ENCODE data around the gene SYPL1.

The SYPL1 gene

DNA sequence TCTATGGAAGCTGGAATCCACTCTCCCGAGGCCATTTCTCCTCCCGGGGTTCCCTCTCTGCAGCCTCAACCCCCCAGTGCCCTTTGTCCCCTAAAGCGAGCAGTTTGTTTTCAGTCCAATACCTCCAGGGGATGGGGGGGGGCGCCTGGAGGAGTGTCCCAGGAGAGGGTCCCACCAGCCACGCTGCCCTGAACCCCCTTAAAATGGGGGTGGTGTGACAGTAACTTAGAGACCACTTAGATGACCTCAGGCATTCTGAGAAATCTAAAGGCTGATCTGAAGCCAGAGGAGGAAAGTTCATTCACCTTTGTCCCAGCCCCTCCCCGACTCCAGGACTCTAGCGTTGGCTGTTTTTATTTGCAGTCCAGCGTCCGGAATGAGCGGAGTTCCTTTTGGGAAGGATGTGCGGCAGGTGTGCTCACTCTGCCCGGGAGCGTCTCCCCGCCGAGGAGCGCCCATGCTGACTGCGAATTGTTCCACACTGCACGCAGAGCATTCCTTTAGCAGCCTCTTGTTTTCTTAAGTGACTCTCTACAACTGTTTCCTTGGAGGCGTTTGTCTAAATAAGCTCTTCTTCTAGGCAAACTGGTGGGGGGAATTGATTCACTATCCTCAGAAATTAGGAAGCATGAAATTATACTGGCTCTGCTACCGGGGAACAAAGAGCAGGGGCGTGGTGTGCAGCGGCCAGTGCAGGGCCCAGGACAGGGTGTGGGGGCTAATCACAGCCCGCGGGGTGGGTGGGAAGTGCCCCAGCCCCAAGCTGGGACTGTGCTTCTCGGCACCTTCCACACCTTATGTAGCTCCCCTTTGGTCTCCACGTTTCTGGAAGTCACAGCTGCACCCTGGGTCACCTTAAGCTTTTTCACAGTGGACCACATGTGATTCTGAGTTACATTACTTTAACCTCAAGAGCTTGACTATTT is 46.3 kb downstream of the SYPL1 start:
- no peak for DNase-seq (ENCODE audit: low spot score)

DNA sequence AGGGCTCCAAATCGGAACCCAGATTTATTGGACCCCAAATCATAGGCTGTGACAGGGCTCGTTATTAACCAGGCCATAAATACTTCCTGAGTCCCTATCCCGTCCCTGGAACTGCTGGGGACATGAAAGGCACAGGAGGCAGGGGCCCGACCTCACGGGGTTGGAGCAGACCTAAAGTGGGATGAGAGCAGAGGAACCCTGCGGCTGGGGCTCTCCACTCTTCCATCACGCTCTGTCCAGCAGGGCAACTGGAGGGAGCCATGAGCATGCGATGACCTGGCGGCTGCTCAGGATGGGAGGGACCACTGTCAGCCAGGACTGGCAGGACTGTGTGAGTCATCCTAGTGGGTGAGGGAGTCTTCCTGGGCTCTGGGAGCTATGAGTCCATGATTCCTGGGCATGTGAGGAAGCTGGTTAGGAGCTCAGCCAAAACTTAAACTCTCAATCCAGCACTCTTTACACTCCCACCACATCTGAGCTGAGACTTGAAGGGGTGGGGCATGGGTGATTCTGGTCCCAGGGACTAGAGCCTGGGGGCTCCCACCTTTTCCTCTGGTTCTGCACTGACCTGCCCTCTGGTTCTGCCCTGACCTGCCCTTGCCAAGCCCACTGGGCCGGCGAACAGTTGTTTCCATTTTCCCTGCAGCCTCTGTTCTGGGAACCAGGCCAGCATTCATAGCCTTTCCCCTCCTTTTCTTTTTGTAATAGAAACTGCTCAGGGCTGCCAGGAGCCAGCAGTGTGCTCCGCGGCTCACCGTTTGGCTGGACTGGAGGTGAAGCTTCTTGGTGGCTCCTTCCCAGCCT is 47.1 kb downstream of the SYPL1 start:
- peak; percentile 74 for DNase-seq (ENCODE audit: low spot score)

DNA sequence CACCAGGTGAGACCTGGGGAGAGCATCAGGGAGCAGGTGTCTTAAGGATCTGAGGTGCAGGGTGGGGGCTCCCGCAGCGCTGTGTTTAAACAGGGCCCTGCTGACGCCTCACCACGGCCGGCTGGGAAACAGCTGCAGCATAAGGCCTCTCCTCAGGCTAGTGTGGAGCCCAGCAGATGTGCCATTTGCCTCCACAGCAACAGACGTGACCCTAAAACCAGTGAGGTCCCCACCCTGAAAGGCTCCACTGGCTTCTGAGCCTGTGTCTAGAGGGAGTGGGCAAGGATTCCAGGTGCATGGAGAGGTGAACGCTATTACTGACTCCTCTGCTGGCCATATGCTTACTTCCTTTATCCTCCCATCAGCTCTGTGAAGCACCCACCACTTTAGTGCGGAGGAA is 47.8 kb downstream of the SYPL1 start:
- no peak for DNase-seq (ENCODE audit: low spot score)

DNA sequence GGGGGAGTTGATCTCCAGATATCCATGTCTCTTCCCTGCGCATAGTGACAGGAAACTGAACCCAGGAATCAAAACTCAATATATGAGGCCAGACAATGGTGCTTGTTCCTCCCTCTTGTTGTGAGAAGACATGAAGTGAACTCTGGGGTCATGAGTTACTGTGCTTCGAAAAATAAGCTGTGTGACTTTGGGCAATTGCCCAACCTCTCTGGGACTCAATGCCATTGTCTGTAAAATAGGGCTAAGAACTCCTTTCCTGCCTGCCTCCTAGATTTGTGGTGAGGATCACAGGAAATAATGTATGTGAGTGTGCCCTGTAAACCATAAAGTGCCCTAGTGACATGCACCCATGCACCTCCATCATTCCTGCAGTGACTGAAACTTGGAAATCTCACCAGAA is 48.4 kb downstream of the SYPL1 start:
- DNase-seq (ENCODE audit: low spot score): no peak

DNA sequence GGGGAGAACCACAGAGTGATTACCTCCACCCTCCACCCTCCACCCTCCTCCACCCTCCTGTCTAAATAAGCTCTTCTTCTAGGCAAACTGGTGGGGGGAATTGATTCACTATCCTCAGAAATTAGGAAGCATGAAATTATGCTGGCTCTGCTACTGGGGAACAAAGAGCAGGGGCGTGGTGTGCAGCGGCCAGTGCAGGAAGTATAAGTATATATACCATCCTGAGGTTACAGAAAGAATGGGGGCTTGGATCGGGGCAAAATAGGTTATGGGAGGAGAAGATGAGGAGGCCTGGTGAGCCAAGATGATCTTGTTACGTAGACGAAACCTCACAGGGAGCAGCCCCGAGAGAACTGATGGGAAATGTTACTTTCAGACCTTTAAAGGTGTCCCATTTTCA is 49.1 kb downstream of the SYPL1 start:
- DNase-seq (ENCODE audit: low spot score): no peak

DNA sequence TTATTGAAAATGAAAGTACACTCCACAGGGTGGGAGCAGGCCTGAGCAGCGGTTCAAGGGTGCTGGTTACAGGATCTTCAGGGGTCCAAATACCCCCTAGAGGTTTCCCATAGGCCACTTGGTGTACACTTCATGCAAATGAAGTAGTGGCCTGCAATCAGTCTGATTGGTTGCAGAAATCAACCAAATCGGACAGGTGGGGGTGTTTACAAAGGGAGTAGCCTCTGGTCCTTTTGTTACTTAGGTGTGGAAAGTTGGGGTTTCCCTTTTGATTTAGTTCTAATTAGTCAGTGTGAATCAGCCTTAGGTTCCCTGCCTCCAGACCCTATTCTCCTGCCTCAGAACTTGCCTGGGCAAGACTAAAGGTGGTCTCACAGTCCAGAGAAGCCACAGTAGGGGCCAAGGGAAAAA is 49.6 kb downstream of the SYPL1 start:
- DNase-seq (ENCODE audit: low spot score): no peak

DNA sequence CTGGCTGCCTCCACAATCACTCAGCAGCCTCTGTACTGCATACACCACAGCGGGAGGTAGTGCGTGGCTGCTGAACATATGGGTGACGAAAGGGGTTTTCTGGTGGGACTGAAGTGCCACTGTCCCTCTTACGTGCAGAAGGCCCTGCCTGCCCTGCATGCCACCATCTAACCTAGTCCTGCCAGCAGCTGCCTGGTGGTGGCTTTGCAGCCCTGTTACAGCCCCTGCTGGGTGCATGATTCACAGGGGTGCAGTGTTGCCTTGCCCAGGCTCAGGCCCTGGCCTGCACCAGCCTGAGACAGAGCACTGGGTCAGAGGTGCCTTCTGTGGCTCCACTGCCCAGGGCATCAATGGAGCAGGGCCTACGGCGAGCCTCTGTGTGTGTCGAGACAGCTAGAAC is 50.1 kb downstream of the SYPL1 start:
- DNase-seq (ENCODE audit: low spot score): no peak

DNA sequence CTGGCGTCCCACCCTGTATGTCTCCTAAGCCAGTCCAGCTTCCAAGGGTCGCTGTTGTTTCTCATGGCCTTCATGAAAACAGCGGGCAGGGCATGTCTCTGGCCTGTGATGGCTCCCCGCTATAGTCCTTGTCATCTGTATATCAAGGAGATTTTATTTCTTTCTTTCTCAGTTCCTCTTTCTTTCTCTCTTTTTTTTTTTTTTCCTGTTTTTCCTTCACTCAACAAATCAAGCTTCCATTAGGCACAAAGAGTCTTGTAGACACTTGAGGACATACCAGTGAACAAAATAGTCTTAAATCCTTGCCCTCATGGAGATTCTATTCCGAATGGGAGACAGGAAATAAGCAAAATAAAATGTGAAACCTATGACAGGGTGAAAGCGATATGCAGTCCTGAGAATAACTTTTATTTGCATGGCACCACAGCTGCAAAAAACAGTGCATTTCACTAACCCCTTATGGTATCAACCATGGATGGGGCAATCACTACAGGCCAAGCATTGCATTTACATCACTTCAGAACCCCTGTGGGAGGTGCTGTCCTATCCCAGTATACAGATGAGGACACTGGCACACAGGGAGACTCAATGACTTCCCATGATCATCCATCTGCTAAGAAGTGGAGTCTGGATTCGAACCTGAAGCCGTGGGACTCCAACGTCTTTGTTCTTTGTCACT is 50.7 kb downstream of the SYPL1 start:
- no peak for DNase-seq (ENCODE audit: low spot score)

DNA sequence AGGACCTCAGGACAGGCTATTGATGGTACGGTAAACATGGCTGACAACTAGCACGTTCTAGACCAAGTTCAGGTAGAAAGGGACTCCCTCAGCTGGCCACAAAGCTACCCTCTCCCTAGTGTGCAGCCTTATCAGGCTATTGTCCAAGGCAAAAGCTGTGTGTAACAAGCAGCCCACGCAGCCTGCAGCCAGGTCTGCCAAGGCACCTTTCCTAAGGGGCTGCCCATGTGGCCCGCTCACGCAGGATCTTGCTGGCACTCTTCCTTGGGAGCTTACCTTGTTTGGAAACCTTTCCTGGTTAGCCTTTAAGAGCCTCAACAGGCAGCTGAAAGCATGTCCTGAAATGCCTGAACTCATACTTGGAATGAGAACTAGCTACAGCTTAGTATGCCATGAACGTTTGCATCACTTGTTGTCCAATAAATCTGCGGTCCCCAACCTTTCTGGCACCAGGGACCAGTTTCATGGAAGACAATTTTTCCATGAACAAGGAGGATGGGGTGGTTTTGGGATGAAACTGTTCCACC is 51.7 kb downstream of the SYPL1 start:
- no peak for DNase-seq (ENCODE audit: low spot score)

DNA sequence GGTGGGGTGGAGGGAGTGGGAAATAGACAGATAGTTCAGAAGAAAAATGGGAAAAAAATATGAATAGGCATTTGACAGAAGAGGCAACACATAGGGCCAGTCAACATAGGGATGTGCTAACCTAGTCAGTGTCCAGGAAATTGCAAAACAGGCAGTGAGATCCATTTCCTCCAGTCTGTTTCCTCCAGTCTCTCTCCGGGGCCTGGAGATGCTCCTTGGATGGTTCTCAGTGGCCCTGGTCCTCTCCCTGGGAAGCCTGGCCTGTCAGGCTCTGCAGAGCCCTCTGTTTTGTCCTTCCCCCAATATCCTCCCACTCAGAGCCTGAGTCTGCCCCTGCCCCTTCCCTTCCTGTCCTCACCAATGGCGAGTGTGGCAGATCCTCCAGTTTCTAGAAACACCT is 52.6 kb downstream of the SYPL1 start:
- DNase-seq (ENCODE audit: low spot score): no peak

DNA sequence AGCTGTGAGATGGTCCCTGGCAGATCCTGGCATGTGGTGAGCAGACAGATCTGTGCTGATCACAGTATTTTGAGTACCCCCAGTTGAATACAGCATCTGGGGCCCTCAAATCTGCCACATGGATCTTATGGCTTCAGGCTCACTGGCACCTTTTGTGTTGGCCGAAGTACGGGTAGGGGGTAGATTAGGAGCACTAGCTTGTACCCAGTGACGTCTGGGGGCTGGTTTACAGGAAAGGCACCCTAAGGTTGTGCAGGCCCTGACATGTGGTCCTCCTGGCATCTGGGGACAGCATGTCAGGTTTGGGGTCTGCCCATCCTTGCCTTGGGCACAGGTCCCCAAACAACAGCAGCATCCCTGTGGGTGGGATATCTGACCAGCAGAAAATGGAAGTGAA is 53.2 kb downstream of the SYPL1 start:
- DNase-seq (ENCODE audit: low spot score): no peak

DNA sequence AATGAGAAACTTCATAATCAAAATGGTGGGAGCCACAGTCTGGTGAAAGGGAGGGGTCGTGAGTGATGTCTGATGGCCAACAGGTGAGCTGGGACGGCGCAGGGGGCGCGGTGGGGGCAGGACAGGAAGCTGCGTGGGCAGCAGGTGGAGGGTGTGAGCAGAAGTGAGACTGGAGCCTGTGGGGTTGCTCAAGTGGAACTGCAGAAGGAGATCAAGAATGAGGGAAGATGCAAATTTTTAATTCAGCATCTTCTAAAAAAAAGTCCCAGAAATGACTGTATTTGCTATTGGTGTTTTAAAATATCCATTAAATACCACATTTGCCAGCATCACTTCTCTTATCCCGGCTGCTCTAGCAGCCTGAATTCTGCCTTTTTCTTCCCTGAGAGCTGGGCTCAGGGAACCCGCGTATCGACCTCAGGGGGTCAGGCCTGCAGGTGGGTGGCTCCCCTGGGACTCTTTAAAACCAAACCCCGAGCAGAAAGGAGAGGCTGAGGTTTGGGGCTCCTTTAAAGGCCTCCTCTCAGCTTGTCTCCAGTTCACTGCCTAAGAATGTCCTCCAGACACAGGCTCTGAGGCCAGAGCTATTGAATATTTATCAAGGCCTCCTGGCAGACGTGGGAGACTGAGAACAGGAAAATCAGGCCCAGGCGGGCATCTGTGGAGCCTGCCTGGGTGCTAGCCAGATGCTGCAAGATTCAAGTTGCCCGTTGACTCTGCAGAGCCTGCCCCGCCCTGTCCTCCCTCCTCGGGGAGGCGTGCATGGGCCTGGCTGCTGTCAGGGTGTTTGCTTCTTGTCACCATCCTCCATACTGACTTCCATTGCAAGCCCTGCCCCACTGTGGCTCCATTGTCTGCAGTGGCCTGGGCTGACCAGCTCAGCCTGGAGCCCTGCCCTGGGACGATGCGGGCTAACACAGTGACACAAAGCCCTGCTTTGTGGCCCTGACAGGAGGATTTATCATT is 53.9 kb downstream of the SYPL1 start:
- no peak for DNase-seq (ENCODE audit: low spot score)

DNA sequence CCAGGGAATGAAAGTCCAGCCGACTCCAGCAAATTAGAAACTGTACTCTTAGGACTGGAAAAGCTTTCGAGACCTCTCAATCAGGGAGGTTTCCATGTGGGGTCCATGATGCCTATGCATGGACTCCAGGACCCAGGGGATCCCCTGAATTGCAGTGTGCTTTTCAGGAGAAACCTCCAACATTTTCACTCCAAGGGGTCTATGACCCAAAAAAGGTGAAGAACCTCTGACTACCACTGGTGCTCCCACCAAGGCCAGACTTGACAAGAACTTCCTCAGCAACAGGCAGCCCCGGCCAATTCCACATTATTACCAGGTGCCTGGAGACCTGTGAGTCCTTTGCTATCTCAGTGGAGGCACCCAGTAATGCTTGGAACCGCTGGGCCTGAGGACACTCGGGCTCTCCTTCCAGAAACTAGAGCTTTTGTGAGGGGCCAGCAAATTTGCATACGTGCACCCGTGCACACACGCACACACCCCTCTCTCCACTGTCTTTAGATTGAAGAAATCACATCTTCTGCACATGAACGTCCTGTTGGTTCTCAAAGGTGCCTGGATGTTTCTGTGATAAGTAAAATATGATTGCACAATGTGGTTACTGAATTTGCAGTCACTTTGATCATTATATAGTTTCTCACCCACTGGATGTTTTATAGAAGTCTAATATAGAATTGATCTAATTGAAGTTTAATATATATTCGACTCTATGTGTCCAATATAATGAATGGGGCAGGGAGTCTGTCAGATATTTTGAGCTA is 54.7 kb downstream of the SYPL1 start:
- no peak for DNase-seq (ENCODE audit: low spot score)

DNA sequence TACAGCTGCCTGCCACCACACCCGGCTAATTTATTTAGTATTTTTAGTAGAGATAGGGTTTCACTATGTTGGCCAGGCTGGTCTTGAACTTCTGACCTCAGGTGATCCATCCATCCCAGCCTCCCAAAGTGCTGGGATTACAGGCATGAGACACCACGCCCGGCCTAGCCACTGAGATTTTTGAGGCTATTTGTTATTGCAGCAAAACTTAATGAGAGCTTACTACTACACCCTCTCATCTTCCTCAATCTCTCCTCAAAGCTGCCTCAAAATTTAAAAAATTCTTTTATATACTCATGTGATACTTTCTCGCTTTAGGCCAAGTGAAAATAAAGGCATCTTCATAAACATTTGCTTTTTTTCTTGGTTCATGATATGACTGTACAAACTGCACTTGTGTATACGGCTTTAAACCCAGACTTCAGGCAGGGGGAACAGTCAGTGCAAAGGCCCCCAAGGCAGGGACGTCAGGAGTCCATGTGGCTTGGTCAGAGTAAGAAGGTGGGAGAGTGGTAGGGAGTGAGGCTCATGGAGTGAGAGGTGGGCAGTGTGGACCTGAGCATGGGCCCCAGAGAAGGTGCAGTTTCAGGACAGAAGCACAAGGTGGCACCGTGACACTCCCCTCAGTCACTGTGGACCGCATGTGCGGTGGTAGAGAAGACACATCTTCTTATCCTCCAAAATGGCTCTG is 55.5 kb downstream of the SYPL1 start:
- no peak for DNase-seq (ENCODE audit: low spot score)

DNA sequence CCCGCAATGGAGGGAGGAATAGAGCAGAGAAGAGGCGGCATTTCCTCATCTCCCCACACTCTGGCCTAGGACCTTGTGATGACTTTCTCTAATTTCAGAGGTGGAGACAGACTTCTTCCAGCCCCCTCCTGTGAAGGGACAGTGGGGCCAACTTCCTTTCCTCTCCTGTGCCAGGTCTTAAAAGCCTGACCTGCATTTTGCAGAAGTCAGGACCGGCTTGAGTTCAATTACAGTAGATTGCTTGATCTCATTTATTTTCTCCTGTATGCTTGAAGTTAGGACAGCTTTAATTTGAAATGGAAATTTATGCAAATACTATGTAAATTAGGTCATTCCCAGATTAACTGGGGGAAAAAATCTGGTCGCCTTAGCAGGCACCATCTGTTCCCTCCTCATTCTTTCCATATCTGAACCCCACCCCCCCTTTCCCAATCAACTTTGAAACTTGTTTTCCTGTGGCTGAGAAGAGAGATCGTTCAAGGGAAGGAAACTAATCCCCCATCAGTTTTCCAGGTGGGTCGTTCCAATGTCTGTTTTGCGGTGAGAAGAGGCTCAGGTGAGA is 57.1 kb downstream of the SYPL1 start:
- DNase-seq (ENCODE audit: low spot score): no peak

DNA sequence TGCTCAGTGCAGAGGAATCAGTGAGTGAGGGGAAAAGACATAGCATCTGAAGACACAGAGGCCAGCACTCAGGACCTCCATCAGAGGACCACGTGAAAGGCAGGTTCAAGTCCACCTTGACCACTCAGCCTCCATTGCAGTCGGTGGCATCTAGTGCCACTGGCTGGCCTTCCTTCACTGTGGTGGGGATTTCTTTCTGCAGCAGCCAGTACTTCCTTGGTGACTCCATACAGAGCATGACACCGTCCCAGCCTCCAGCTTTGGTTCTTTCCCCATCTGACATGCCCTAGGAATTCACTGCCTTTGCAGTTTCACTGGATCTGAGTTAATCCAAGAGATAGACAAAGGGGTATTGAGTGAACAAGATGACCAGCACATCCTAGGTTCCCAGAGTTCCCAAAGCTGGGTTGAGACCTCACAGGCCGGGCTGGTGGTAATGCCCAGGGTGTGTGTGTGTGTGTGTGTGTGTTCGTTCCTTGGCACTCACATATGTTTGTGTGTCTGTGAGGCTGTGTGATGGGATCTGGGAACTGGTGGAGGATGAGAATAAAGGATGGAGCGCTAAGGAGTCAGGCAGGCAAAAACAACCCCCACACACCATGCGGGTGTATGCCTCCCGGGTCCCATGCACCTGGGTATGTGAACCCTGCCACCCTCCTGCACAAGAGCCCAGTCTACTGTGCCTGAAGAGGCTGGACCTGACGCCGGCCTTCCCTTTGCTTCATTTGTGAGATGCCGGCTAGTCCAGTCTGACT is 57.8 kb downstream of the SYPL1 start:
- no peak for DNase-seq (ENCODE audit: low spot score)

DNA sequence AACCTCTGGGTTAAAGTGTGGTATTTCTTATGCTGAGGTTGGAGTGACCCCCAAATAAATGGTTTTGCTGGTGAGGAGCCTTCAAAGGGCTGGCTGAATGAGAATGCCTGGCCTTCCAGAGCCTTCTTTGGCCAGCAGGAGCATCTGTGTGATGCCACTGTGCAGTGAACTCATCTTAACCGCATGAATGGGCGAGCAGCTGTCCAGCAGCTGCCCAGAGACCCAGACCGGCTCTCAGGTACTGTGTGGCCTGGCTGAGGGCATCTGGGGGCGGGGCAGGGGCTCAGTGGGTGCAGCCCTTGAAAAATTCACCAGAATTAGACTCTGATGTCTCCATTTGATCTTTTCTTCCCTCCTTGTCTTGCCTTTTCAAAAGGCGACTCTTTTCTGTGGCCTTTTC is 59.0 kb downstream of the SYPL1 start:
- DNase-seq (ENCODE audit: low spot score): peak; percentile 4

DNA sequence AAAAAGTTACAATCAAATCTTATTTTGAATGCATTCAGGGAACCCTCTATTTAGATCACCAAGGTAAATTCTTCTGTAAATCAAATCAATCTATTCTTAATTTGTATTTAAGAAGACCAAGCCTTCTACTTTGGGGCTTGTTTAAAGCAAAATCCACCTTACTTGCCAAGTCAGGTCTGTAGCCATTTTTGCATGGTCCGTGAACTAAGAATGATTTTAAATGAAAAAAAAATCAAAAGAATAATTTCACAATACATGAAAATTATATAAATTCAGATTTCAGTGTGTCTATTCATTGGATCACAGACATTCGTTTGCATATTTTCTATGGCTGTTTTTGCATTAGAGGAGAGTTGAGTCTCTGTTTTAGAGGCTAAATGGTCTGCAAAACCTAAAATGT is 59.4 kb downstream of the SYPL1 start:
- no peak for DNase-seq (ENCODE audit: low spot score)

DNA sequence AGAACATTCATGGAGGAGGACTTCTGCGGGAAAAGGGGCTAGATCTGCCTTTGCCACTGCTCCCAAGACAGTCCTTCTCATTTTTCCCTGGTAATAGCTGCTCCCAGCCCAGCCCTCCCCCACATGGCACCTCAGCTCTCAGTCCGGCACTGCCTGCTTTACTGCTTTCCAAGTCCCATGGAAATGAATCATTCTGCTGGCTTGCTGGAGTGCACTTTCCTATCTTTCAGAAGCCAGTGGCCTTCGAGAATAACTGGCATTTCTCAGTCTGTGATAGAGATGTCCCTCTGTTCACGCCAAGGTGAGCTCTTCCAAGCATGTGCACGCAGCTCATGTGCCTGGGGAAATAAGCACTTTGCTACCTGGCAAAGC is 61.4 kb downstream of the SYPL1 start:
- no peak for DNase-seq (ENCODE audit: low spot score)
